GM18867 (cell line): ENCODE measurements around the gene PLXNA4.

ENCODE experiments used
- ATAC-seq: cut with Tn5 transposase; IDR thresholded peaks from one replicate; pipeline ENCODE4 v1.9.1; 2021; ENCODE audit warnings: mild to moderate bottlenecking, moderate library complexity; ENCODE audit not compliant: unreplicated experiment

The PLXNA4 gene

GRCh38 chr7:132250480-132251326 lies 325.6 kb downstream of the PLXNA4 start:
- no peak for ATAC-seq

GRCh38 chr7:132249256-132249971 lies 326.9 kb downstream of the PLXNA4 start:
- ATAC-seq = no peak

DNA sequence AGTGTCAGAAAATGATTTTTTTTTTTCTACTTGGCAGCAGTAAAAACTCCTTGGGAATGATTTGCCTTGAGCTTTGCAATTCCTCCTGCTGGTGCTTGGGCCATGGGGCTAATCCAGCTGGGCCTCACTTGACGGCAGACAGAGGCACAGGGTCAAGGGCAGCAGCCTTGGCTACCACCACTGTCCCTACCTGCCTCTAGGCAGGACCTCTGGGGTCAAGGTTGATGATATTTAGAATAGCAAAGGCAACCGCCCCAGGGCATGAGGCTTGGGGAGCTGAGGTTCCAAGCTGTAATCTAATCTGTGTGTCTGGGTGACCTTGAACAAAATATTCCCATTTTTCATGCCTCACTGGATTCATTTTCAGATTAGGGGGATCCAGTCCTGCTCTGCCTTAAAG lies 327.4 kb downstream of the PLXNA4 start:
- ATAC-seq = no peak

GRCh38 chr7:132247995-132248618 lies 328.2 kb downstream of the PLXNA4 start:
- ATAC-seq = no peak

- ATAC-seq = no peak
Measured at GRCh38 chr7:132246591-132246990, 329.7 kb downstream of the PLXNA4 start.

DNA sequence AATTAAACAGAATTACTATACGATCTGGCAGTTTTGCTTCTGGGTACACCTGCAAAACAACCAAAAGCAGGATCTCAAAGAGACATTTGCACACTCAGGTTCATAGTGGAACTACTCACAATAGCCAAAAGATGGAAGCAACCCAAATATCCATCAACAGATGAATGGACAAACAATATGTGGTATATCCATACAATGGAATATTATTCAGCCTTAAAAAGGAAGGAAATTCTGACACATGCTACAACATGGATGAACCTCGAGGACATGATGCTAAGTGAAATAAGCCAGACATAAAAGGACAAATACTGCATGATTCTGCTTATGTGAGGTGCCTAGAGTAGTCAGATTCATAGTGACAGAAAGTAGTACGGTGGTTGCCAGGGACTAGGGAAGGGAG lies 330.7 kb downstream of the PLXNA4 start:
- ATAC-seq = no peak

GRCh38 chr7:132244903-132245480 lies 331.3 kb downstream of the PLXNA4 start:
- ATAC-seq = no peak

- no peak for ATAC-seq
Measured at GRCh38 chr7:132243463-132243862, 332.8 kb downstream of the PLXNA4 start.

DNA sequence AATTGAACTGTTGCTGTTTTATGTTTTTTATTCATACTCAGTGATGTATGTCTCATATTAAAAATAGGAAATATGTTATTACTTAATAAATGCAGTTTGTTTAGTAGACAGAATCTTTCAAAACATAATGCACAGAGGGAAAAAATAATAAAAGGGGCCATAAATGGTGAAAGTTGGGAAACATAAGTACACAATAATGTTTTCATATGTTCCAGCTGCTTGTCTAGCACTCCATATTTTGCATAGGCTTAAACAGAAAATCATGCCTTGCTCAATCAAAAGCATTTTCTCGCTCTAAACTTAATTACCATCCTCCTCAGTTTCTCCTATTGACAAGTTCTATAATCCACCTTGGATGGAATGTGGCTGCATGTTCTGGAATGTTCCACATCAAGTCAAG lies 333.2 kb downstream of the PLXNA4 start:
- no peak for ATAC-seq

DNA sequence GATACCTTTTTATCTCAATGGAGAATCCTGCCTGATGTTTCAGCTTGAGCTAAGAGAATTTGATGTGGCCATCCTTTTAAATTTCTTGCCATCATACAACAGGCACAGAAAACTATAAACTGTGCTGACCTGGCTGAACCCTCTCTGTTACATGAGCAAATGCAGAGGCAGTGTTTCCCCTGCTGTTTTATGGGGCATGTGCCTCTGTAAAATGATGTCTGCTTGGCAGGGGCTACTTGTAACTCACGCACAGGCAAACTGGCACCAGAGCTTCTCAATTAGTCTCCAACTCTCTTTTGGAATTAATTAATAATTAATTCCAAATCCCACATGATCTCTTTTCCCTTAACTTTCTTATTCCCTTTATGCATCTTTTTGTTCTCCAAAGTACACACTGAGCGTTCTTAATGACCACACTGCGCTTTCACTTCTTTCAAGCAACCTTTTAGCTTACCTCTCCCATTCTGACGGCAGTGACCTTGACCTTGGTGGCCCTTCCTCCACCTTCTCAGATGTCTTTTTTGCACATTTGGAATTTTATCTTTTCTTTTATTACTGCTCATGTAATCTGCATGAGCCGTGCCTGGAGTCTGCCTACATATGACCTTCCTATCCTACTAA lies 334.0 kb downstream of the PLXNA4 start:
- ATAC-seq = no peak

- ATAC-seq = no peak
Measured at GRCh38 chr7:132240821-132241422, 335.3 kb downstream of the PLXNA4 start.

DNA sequence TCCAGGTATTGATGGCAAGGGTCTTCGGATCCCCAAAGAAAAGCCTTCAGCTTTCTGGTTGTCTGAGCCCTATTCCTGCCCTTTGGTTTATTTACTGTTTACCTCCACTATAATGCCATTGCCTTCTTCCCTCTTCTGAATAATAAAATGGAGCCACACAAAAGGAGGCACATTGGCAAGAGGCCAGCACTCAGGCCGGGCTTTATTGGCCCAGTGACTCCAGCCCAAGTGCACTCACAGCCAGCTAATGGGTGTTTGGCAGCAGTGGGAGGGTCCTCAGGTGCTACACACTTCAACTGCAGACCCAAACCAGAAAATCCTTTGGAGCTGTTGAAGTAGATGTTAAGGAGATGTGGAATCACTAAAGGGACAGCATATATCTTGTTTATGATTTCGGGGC lies 336.0 kb downstream of the PLXNA4 start:
- ATAC-seq = no peak

DNA sequence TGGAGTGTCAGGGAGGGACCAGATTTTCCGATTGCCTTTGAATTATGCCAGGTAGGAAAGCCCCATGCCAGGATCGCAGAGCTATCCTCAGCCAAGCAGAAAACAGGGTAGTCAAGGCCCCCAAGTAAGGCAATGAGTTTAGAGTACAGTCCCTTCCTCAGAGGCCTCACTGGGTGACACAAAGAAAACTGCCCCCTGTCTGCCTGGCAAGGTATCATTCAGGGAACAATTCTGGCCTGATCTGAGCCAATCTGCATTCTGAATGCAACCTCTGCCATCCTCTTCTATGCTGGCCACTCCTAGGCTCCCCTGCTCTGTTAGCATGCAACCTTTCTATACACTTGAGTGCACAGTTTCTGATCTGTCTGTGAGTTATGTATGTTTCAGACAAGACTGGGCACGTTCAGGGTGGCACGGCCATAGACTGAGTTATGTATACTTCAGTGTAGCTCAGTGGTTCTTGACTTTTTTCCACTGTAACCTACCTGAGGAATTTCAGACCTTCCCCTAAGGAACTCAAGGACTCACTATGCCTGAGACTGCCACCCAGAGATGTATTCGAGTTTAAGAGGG lies 336.8 kb downstream of the PLXNA4 start:
- ATAC-seq = no peak

DNA sequence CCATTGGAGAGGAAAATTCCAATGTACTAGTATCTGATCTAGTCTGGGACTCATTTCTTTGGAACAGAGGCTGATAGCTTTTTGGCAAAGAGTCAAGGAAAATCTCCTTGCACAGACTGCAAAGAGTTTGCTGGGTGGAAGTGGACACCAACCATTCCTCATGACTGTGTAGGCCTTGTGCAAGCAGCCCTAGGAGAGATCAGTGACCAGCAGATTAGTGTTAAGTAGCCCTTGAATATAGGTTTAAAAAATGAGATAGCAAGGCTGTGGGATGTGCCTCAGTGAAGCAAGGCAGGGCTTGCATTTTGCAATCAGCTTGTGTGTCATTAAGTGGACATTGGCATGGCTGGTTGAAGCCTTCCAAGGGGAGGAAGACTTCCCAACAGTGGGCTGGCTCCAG lies 341.6 kb downstream of the PLXNA4 start:
- ATAC-seq = no peak

DNA sequence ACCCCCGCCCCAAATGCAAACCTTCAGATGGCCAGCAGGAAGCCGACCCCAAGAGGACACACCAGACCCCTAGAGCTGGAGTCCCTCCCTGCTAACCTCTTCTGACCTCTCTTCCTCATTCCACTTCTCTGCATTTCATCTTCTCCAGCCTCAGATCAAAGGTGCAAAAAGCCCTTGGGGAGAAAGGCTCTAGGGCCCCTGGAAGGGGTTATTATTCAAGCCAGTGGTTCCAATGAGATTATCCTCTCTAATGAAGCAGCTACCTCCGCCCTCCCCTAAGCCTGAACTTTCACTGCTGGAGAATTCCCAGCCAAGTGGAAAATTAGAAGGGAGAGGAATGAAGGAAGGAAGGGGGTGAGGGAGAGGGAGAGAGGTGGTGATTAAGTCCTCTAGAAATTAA lies 343.9 kb downstream of the PLXNA4 start:
- ATAC-seq = no peak

DNA sequence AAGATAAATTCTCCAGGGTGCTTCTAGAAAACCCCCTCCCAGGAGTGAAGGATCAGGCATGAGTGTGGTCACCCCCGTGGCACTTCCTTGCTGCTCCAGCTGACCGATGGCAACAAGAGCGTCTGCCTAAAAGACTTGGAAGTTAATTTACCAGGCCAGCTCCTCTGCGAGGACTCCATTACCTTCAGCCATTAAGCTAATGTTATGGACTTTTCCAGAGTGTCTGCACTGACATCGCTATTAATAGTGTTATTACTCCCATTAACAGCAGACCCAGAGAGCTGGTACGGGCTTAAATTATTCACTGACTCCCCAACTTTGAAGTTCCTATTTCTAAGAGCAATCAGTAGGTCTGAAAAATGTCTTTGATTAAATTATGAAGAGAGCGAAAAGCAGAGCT lies 345.8 kb downstream of the PLXNA4 start:
- no peak for ATAC-seq

GRCh38 chr7:132228240-132228639 lies 348.0 kb downstream of the PLXNA4 start:
- no peak for ATAC-seq

DNA sequence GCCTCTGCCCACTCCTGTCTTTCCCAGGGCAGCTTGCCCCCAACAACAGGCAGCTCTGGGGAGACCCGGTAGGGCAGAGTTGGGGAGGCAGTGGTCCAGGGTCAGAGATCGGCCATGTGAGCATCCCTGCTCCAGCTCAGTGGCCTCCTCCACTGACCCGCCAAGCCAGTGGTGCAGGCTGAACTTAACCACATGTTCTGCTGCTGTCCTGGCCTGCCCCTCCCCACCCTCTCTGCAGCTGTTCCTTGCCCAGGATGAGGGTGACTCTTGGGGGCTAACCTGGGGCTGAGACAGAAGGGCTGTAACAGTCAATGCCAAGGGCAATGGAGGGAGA lies 349.3 kb downstream of the PLXNA4 start:
- no peak for ATAC-seq

- no peak for ATAC-seq
Measured at GRCh38 chr7:132226046-132226956, 350.0 kb downstream of the PLXNA4 start.
